IPS-18c (cell line): ENCODE data around the gene TAF3.
A peak's percentile ranks its signal among the peaks of the same experiment; 100 is the strongest.

ENCODE experiments used
- H3K4me3 ChIP-seq: 2 replicates; pipeline ENCODE4 v1.7.0; 2013; ENCODE audit warnings: low read depth, mild to moderate bottlenecking, low read length, moderate library complexity; ENCODE audit not compliant: insufficient read depth
- H3K9me3 ChIP-seq: one replicate; pipeline ENCODE4 v1.6.1; 2013; ENCODE audit warnings: mild to moderate bottlenecking, low read length, moderate library complexity; ENCODE audit not compliant: control insufficient read depth, insufficient read depth

Gene TAF3

GRCh38 chr10:8042721-8043568 is 224.6 kb downstream of the TAF3 start:
- Histone ChIP-seq H3K9me3 (no peaks in the 10 kb centered on the region), H3K4me3 (peak overlapping the region; percentile 24; the same call in 1 of the 2 replicates)

GRCh38 chr10:8043569-8044306 is 225.4 kb downstream of the TAF3 start:
- Histone ChIP-seq H3K9me3 (no peaks in the 10 kb centered on the region), H3K4me3 (peak overlapping the region; percentile 24)

GRCh38 chr10:8044331-8044907 is 226.1 kb downstream of the TAF3 start:
- Histone ChIP-seq H3K9me3 (no peaks in the 10 kb centered on the region), H3K4me3 (no peak overlapping the region; the same call in 1 of the 2 replicates)

DNA sequence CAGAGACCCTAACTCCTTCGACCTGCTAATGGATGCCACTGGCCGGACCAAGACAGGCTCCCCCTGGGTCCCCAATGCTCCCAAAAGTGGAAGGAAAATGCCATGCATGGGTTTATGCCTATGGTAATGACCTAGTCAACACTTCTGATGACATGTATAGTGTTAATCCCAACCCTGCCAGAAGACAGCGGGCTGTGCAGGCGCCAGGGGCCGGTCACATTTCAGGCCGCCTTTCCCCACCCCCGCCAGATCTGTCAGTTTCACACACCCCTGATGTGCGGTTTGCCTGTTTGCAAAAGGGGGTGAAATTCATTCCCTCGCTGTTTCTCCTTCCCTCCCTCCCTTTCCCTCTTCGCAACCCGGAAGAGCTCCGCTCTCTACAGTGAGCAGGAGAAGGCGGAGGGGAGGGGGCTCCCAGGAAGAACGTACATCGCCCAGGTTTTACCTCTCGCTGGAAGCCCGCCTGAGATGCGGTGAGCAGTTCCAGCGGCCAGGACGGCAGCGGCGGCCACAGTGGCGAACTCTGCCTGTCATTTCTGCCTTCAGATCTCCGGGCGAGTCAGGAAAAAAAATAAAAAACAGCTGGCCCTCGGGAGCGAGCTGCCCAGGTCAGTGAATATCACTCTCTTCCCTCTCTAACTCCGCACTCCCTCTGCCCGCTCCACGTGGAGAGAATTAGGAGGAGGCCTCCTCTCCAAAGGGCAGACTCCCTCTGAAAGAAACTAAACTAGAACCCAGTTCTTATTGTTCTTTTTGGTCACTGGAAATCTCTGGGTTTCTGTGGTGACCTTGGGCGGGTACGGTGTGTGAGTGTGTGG is 226.8 kb downstream of the TAF3 start:
- Histone ChIP-seq H3K9me3 (no peaks in the 10 kb centered on the region), H3K4me3 (peak overlapping the region; percentile 36)

- Histone ChIP-seq H3K4me3 (peak overlapping the region; percentile 4; the same call in 1 of the 2 replicates), H3K9me3 (no peaks in the 10 kb centered on the region)
Measured at GRCh38 chr10:8045726-8046494, 227.6 kb downstream of the TAF3 start.

DNA sequence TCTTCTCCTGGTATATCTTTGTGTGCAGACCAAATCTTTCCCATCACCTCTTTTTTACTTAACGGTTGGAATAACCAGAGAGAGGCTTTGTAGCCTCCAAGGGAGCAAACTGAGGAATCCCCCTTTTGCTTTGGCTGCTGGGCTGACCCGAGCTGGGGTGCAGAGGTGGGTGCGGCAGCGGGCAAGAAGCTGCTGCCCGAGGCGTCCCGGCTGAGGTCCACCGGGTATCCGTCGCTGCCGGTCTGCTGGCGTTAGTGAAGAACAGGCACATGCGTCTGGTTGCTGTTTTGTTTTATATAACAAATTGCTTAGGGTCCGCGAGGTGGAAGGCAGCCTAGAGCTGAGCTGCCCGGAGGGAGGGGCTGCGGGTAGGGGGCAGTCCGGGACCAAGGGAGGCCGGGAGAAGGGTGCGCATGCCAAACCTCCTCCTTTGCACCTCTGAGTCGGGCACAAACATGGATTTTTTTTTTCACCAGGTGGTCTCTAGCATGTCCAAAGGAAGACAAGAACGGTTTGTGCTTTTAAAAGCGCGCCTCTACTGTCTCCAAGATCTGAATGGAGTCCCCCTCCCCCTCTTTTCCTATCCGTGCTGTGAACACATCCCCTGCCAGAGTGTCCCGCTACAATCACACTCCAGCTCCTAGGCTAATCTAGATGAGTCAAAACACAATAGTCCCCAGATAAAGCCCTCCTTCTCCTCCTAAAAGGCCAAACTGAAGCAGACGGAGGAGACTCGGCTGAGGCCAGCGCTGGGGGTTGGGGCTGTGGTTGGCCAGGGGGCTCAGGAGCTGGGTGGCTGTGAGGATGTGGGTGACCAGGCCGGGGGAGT is 229.4 kb downstream of the TAF3 start:
- peak overlapping the region; percentile 24; the same call in 1 of the 2 replicates for H3K4me3 ChIP-seq
- no peaks in the 10 kb centered on the region for H3K9me3 ChIP-seq

DNA sequence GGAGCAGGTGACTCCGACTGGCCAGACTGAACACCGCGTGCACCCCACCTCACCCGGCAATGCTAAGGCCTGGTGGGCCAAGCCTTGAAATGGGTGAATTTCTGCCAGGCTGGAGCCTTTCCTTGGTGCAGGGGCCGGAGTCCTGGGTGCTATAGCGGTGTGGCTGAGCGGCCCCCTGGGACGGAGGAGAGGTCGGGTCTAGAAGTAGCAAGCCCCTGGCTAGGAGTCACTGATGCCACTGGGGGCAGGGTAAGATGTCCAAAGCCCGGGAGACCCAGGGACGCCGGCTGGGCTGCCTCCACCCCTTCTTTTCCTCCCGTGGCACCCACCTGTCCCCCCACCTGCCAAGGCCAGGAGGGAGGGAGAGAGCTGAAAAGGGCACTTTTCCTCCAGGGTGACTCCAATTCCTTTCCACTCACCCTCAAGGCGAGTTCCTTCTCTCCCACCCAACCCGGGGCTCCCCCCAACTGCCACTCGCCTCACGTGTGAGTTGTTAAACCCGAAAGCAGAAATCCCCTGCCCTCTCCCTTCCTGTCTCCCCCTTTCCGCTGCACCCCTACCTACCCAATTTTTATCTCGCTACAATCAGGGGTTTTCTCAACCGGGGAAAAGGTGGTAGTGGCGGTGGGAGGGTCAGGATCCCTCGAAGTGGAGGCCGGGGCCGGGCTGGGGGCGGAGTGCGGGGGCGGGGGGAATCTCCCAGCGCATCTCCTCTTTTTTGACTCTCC is 230.1 kb downstream of the TAF3 start:
- Histone ChIP-seq H3K9me3 (no peaks in the 10 kb centered on the region), H3K4me3 (no peak overlapping the region)

DNA sequence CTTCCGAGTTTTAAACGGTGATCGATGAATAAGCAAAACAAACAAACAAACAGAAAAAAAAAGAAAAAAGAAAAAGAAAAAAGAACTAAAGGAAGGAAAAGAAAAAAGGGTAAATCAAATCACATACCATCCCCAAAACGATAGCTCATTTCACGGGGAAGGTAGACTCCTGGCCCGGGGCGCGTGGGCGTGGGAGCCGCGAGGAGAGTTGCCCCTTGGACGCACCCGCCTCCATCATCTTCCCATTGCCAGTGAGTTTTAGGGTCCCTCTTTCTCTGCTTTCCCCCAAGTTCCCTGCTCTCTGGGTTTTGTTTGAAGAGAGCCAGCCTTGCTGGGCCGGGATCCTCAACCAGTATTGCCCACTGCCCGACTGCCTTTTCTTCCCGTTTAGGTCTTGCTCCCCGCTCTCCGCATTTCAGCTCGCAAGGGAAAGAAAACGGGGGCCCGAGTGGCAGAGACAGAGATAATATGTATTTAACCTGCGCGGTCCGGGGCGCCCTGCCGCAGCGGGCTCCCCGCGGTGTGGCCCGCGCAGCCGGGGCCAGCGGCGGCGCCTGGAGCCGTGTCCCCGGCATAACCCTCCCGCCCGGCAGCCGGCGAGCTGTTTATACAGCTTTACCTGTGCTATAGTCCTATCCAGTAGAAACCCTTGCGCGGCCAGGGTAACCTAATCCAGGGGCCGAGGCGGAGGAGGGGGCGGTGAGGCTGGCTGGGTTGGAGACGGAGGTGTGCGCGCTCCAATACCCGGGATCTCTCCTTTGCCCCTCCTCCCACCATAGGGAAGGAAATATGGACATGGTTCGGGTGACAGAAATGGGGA is 230.9 kb downstream of the TAF3 start:
- Histone ChIP-seq H3K4me3 (peak overlapping the region; percentile 47; the same call in 1 of the 2 replicates), H3K9me3 (no peaks in the 10 kb centered on the region)

DNA sequence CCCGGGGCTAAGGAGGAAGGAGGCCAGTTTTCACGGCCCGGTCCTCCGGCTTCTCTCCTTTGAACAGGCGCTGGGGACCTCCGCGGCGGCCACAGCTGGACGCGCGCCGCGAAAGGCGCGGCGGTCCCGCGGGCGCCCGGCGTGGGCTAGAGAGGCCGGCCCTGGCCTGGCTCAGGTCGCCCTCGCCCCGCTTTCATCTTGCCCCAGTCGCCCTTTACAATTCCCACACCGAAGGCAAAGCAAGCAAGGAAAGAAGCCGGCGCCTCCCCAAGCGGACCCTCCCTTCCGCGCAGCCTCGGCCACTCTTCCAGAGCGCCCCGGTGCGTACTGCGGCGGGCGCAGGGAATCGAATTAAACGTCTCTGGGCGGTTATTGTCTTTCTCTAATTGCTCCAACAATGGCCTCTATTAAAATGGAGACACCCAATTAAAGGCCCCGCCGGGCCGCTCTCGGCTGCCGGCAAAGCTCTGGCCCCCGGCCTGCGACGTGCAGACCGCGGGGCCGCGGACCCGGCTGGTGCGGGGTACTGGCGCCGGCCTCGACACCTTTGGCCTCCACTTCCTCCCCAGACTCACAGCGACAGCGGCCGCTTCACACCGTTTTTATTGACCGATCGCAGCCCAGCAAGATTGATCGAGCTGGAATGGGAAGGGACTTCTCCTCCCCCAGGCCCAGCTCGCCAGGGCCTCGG is 231.7 kb downstream of the TAF3 start:
- Histone ChIP-seq H3K9me3 (no peaks in the 10 kb centered on the region), H3K4me3 (peak overlapping the region; percentile 47; the same call in 1 of the 2 replicates)

DNA sequence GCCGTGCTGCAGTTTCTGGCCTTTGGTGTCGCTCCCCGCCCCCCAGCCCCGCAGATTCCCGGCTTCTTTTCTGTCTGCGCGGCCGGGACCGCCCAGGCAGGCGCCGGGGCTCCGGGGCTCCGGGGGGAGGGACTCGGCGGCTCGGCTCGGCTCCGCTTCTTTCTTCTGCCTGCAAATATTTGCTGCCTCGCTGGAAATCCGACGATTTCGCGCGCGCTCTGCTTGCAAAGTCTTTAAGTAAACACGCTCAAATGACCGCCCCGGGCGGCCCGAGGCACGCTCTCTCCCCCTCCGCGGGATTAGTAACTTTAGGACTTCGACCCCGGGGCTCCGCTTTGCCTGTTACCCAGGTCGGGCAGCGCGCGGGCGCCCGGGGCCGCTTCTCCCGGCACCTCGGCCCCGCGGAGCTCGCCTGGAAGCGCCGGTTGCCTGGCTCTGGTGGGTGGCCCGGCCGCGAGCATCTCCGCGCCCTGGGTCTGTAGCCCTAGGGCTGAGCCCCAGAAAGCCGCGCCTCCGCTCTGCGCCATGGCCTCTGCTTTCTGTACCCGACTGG is 232.3 kb downstream of the TAF3 start:
- peak overlapping the region; percentile 47; the same call in 1 of the 2 replicates for H3K4me3 ChIP-seq

GRCh38 chr10:8051109-8051821 is 233.0 kb downstream of the TAF3 start:
- no peaks in the 10 kb centered on the region for H3K9me3 ChIP-seq
- H3K4me3 ChIP-seq = peak overlapping the region; percentile 28; the same call in 1 of the 2 replicates

More for the DNA sequence above, 232.3 kb downstream of the TAF3 start:
- no peaks in the 10 kb centered on the region for H3K9me3 ChIP-seq

DNA sequence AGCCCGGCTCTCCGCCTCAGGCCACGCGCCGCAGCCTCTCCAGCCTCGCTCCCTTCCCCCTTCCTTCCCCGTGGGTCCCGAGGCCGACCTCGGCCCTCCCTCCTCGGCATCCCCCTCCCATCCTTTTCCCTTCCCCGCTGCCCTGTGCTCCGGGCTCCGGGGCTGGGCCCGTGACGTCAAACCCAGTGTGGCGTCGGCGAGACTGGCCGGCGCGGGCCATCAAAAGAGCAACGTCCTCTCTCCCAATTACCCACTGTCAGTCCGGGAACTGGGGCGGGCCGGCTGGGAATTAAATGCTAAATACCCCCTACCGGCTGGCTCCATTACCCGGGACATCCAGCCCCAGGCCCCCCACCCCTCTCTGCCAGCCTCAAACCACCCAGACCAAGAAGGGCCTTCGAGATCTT is 233.5 kb downstream of the TAF3 start:
- no peaks in the 10 kb centered on the region for H3K9me3 ChIP-seq
- H3K4me3 ChIP-seq = peak overlapping the region; percentile 28; the same call in 1 of the 2 replicates
